Stimulated activated CD4-positive, alpha-beta T cell treated with anti-CD3 and anti-CD28 coated beads, TNF-alpha, amount 100 ng/mL, for 1 hour (primary cell): ENCODE measurements around the gene SV2A.
"Not testable (repeated sequence)": the region's sequence is repeated elsewhere in the genome, so short reads cannot be mapped to it uniquely, and the experiment has no call there.

Experiments used
- DNase-seq, 3 donors: peaks; one replicate each; pipeline ENCODE4 v3.0.0-alpha.2; 2020; ENCODE audit warnings: low read depth in 3 of 3, low spot score in 1 of 3

SV2A gene

DNA sequence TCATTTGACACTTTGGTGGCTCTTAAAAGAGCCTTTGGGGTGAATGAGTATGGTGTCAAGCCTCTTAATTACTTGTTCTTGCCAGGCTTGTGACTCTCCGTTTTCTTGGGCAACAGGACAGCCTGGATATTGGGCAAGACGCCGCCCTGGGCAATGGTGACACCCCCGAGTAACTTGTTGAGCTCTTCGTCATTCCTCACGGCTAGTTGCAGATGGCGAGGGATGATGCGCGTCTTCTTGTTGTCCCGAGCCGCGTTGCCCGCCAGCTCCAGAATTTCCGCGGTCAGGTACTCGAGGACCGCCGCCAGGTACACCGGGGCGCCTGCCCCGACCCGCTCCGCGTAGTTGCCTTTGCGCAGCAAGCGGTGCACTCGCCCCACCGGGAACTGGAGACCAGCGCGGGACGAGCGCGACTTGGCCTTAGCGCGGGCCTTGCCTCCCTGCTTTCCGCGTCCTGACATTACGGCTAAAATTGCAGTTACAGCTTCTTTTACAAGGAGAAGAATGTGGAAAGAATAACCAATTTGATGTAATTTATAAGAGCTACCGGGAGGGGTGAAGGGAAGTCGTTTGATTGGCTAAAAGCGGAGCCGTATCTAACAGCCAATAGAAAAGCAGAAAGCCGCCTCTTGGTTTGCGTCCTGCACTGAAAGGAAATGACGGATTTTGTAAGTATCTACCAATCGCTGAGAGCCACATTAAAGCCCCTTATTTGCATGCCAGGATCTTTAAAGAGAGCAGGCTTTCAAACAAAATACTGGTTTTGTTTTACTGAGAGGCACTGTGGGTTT, 30.0 kb downstream of the SV2A start:
- DNase-seq = peak; percentile 42 to 62 (median 58)

DNA sequence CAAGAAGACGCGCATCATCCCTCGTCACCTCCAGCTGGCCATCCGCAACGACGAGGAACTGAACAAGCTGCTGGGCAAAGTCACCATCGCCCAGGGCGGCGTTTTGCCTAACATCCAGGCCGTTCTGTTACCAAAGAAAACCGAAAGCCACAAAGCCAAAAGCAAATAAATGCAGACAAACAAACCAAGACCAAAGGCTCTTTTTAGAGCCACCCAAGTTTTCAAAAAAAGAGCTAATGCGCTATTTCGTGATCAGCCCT, 30.5 kb downstream of the SV2A start:
- DNase-seq = not testable (repeated sequence)

DNA sequence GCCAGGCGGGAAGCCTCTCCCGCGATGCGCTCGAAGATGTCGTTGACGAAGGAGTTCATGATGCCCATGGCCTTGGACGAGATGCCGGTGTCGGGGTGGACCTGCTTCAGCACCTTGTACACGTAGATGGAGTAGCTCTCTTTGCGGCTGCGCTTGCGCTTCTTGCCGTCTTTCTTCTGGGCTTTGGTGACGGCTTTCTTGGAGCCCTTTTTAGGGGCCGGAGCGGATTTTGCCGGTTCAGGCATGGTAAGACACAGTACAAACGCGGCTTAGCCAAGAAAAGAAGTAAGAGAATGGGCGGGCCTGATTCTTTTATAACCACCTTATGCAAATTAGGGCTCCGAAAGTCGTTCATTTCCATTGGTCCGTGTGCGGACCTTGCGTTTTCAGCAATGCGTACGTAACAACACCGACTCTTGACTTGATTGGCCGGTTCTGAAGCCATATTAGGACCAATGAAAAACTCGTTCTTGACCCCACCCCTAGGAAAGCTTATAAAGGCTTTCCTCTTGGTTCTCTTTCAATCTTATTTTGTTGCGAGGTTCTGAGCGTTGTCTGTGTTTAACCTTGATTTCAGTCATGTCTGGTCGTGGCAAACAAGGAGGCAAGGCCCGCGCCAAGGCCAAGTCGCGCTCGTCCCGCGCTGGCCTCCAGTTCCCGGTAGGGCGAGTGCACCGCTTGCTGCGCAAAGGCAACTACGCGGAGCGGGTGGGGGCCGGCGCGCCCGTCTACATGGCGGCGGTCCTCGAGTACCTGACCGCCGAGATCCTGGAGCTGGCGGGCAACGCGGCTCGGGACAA, 31.0 kb downstream of the SV2A start:
- DNase-seq = peak; percentile 55 to 83 (median 79)

DNA sequence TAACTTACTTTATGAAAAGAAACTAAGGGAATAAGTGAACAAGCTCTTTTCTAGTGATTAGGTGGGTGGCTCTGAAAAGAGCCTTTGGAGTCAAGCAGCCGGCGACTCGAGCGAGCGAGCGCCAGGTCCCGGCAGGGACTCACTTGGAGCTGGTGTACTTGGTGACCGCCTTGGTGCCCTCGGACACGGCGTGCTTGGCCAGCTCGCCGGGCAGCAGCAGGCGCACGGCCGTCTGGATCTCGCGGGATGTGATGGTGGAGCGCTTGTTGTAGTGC, 31.6 kb downstream of the SV2A start:
- not testable (repeated sequence) for DNase-seq

DNA sequence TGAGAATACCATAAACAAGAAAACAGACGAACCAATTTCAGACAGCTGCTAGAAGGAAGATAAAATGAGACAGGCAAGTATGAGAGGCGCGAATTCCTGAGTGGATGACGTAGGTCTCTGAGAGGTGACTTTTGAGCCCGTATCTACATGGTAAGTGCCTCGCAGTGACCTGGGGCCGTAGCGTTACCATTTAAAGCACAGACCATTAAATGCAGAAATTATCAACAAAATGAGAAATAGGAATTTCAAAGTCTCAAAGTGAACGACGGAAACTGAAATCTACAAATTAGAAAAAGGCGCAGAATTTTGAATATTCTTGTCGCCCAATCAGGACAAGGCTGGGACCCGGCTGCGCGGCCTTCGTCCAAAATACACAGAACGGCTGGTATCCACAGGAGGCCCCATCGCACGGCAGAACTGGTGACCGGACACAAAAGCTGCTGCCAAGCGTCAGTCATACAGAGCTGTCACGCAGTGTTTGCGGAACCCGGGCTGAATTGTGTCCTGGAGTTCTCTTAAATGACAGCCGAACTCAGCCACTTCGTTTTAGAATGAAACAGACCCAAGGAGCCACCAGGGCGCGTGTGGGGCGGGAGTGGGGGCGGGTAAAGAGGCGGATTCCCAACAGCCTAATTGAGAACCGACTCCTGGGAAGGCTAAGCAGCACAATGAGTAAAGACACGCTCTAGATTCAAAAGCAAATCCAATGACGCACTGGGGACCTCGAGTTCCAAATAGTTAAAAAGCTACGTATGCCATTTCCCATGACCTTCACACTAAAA, 32.1 kb downstream of the SV2A start:
- peak in 2 of 3 donors; percentile 22 to 34 for DNase-seq

DNA sequence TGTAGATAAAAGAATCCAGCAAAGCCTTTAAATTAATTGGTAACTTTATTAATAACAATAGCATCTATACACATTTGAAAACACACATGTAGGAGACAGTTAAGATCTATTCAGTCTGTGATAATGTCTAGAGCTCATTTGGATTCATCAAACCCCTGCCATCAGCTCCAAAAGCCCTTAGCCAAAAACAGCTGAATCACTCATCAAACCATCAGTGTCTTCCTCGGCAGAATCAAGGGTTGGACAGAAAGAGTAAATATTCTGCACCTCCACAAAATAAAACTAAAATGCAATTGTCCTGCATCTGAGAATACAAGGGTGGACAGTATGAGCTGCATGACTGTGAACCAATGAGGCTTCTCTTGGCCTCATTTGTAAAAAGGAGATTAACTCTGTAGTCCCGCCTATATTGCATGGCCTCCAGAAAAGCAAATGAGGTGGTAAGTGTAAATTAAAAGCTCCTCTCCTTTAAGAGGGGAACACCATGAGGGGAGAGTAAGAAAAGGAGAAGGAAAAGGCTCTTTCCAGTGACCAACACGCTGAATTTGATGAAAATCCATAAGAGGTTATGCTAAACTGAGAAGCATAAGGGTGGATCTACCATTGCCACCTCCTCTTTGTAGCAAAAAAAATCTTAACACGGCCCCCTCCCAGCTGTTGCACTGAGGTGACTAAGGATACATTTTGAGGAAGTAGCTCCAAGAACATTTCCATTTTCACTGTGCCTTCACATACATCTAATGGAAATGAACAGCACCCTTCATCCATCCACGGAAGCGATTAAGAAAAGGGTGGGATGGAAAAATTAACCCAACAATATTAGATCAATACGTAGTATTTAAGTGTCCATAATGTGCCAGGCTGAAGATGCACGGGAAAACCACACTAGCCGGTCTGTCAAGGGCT, 33.0 kb downstream of the SV2A start:
- DNase-seq = no peak

DNA sequence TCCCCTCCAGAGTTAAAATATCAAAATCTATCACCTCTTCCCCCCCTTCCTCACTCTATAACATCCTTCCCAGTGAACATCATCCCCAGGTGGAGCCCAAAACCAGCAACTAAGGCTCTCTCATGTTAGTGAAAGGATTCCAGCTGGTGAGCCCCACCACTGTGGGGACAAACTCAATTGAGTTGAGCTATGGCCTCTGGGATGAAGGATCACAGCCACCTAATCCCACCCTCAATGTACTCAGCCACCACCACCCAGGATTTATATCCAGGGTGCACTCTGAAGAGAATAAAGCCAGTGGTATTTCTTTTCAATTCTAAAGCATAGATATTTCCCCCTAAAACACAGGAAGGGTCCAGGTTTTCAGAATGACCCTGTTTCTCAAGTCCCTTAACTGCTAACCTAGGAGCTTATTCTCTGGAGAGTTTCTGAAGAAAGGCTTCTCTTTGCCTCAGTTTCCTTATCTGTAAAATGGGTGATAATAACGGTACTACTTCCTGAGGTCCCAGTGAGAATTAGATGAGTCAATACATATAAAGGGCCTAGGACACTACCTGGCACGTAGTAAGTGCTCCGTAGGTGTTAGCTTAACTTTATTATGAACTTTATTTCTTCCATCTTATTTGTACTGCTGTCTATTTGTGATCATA, 33.9 kb downstream of the SV2A start:
- DNase-seq = no peak

DNA sequence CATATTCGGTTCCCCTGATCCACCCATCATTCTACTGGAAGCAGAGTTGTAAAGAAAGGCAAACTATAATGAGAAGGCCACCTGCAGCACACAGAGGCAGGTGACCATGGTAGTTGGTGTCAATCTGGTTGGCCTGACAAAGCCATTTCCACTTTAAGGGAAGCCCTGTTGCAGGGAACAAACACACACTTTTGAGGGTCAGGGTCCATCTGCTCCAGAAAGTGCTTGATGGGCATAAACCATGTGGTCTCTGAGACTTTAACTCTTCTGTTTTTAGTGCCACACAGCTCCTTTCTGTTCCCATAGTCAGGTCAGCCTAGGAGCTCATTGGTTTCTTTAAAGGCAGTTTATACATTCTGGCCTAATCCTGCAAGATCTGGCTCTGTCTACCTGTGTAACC, 35.8 kb downstream of the SV2A start:
- no peak for DNase-seq

DNA sequence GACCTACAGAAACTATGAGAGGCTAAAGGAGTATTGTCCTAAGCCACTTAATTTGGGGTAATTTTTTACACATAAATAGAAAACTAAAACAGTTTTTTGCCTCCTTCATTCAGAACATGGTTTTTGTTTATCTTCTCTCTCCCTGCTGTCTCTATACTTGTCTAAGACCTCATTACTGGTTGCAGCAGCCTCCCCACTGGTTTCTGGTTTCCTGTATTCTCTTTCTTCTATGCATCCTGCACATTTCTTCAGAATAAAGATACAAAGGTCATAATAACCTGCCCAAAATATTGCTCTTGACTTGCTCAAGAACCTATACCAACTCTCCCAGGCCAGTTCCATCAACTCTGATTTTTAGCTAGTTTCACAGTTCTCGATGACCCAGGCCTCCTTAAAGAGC, 38.1 kb downstream of the SV2A start:
- DNase-seq = no peak

DNA sequence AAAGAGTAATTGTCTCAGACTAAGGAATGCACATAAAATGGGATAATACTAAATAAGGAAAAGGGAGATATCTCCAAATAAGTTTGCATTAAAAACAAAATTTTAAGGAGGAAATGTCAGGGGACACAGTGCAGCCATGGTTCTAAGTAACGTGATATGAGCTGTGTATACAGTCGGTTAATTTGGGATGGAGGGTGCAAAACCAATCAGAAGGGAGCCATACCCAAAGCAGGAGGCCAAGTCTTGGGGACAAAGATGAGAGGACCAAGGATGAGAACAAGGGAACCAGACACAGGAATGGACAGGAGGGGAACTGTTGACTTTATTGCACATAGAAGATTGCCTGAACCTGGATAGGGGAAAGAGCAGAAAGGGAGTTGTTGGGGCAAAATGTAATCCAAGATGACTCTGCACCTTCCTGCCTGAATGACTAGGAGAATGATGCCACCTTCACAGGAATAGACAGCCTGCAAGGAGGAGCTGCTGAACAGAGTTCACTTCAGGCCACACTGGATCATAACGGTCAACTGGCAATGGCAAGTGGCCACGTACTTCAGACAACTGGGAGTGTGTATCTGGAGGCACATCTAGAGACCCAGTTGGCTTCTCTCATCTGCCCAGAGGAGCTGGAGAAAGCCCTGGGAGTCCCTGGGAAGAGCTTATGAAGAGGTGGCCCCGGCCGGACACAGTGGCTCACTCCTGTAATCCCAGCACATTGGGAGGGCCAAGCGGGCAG, 40.3 kb downstream of the SV2A start:
- no peak for DNase-seq

DNA sequence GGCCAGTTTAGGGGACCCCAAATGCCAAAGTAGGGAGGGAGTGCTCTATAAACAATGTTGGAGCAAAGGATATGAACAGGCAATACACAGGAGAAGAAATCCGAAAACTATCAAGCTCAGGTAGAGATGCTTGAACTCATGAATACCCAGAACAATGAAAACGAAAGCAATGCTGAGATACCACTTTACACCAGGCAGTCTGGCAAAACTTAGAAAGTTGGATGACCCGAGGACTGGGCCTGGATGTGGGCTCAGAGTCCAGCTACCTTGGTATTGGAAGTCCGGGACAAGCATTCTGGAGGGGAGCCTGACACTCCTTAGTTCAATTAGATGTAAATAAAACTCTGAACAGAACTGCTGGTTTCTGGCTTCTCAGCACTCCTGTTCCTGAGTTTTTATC, 44.6 kb downstream of the SV2A start:
- not testable (repeated sequence) for DNase-seq

DNA sequence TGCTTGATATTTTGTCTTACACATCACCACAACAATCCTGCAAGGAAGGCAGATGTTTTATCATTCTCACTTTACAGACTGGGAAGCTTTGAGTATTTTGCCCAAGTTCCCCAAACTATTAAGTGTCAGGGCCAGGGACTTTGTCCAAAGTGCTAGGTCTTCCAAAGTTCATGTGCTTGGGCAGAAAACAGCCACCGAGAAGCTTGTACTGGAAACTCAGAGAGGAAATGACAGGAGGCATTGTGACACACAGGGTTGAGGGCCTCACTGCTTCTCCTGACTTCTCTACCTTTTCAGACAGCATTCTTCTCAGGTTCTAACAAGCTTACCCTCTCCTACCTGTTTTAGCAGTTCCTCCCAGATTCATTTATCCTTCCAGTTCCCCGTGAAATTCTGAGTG, 50.8 kb downstream of the SV2A start:
- DNase-seq = not testable (repeated sequence)

DNA sequence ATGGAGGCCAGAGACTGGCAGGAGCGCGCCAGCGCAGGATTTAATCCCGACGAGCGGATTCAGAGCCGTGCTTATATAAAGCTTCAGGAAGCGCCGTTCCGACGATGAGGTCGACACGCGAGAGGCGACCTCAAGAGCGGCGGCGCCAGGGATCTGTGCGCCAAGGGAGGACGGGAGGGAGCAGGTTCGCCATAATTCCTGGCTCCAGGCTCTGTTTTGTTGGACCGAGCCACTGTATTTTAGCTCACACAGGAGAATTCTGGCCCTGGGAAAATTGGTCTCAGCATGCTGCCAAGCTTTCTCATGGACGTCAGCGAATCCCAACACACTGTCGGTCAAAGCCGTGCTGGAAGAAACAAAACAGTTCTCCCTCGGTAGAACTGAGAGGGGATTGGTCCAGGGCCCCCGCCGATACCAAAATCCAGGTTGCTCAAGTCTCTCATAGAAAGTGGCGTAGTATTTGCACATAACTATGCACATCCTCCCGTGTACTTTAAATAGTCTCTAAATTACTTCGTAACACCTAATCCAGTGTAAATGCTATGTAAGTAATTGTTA, 56.1 kb downstream of the SV2A start:
- not testable (repeated sequence) for DNase-seq

DNA sequence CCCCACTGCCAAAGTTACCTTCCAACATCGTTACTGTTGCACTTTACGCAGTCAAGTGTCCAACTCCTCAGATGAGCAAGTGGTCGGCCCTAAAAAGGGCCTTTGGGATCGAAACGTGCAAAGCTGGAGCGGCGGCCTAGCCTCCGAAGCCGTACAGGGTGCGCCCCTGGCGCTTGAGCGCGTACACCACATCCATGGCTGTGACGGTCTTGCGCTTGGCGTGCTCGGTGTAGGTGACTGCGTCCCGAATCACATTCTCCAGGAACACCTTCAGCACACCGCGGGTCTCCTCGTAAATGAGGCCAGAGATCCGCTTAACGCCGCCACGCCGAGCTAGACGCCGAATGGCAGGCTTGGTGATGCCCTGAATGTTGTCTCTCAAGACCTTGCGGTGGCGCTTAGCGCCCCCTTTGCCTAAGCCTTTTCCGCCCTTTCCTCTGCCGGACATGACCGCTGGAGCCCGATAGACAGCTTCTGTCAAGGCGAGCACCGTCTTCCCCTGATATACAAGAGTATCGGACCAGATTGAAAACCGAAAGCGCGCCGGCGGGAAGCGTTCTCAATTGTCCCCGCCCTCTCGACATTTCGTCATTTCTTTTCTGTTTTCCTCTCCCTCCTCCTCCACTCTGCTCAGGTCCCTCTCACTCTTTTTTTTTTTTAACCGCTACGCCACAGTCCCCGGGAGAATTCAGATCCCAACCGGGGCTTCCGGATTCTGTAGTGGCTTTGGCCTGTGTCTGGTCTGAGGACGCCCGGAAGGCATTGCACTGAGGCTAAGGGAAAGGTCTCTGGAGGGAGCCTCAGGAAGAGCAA, 56.8 kb downstream of the SV2A start:
- DNase-seq = not testable (repeated sequence)

DNA sequence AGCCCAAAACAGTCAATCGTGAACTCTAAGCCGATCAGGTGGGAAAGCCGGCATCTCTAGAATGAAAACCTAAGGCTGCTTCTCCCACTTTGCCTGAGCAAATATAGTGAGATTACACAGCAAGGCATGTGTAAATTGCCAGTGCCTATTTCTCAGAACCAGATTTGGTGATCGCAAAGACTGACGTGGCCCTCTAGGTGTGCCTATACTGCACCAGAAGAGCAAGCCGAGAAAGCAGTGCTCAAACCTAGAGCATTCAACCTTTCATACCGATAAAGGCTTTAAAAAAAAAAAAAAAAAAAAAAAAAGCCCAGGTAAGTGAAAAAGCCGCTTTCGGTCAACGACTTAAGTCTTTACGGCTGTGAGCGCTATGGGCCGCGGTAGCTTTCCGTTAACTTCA, 57.4 kb downstream of the SV2A start:
- not testable (repeated sequence) for DNase-seq
